HG03432 (cell line): ENCODE measurements around the gene WDFY2.
"Not testable (repeated sequence)": the region's sequence is repeated elsewhere in the genome, so short reads cannot be mapped to it uniquely, and the experiment has no call there.

ENCODE experiments used
- ATAC-seq: cut with Tn5 transposase; IDR thresholded peaks from one replicate; pipeline ENCODE4 v1.9.1; 2021; ENCODE audit warnings: mild to moderate bottlenecking, moderate library complexity; ENCODE audit not compliant: unreplicated experiment

Gene WDFY2

GRCh38 chr13:51562011-51562671 lies 22.1 kb upstream of the WDFY2 start:
- ATAC-seq, result peak; percentile 91

- no peak for ATAC-seq
These were observed 20.0 kb upstream of the WDFY2 start for GRCh38 chr13:51564252-51564651.

- no peak for ATAC-seq
These were observed 19.6 kb upstream of the WDFY2 start for GRCh38 chr13:51564671-51565070.

GRCh38 chr13:51569001-51569400 lies 15.3 kb upstream of the WDFY2 start:
- ATAC-seq, result not testable (repeated sequence)

- ATAC-seq, result no peak
These were observed 7.5 kb upstream of the WDFY2 start for GRCh38 chr13:51576754-51577153.

- no peak for ATAC-seq
These were observed 6.6 kb upstream of the WDFY2 start for GRCh38 chr13:51577690-51578089.

GRCh38 chr13:51579676-51580075 lies 4.6 kb upstream of the WDFY2 start:
- no peak for ATAC-seq

- no peak for ATAC-seq
These were observed 3.0 kb upstream of the WDFY2 start for GRCh38 chr13:51581148-51581820.

GRCh38 chr13:51583469-51583874 lies 790 bp upstream of the WDFY2 start:
- no peak for ATAC-seq

GRCh38 chr13:51584731-51585672 lies 740 bp downstream of the WDFY2 start:
- ATAC-seq, result peak; percentile 33

GRCh38 chr13:51585696-51586095 lies 1.4 kb downstream of the WDFY2 start:
- ATAC-seq, result no peak

GRCh38 chr13:51587372-51587771 lies 3.1 kb downstream of the WDFY2 start:
- ATAC-seq, result no peak

- ATAC-seq, result no peak
These were observed 4.2 kb downstream of the WDFY2 start for GRCh38 chr13:51588406-51588949.

- ATAC-seq, result no peak
These were observed 5.5 kb downstream of the WDFY2 start for GRCh38 chr13:51589793-51590192.

- ATAC-seq, result no peak
These were observed 6.1 kb downstream of the WDFY2 start for GRCh38 chr13:51590231-51590970.

GRCh38 chr13:51590971-51591627 lies 6.8 kb downstream of the WDFY2 start:
- ATAC-seq, result no peak

GRCh38 chr13:51591938-51592337 lies 7.7 kb downstream of the WDFY2 start:
- not testable (repeated sequence) for ATAC-seq

GRCh38 chr13:51594432-51594831 lies 10.2 kb downstream of the WDFY2 start:
- no peak for ATAC-seq

GRCh38 chr13:51595416-51595815 lies 11.2 kb downstream of the WDFY2 start:
- ATAC-seq, result no peak

GRCh38 chr13:51596541-51596940 lies 12.3 kb downstream of the WDFY2 start:
- ATAC-seq, result no peak
